Measurements from ENCODE around the gene JTB. TPM values are rescaled to one million over a fixed set of nuclear protein-coding genes. Genes with fewer than 3 reads are reported as not detected.

Gene JTB
- polyA plus RNA-seq, 2 of the 4 experiments (the other 2 are of a cell fraction), result 106 to 162 TPM

GRCh38 chr1:153945131-153945794 lies 32.2 kb downstream of the JTB start:
- ChIA-PET CTCF (interaction anchor here (0.9 to 5.8 kb wide), 26 partner anchors 8 to 412 kb away, joined by 3 to 75 read pairs (median 5); partner anchors contain the start of genes CREB3L4, CRTC2, RAB13 and SLC39A1), POLR2A (interaction anchor here (1.0 to 1.9 kb wide), 7 partner anchors 14 to 311 kb away, joined by 3 to 16 read pairs (median 3); partner anchors contain the start of genes CHTOP, CREB3L4, GATAD2B and INTS3)
- H3K4me1 ChIP-seq, result peaks cover 16% of the 10 kb centered on the region
- peak overlapping the region; percentile 98 to 99 for H3K27ac ChIP-seq
- ATAC-seq (peak; percentile 36 to 58; a peak in 4 of 6 replicates), FAIRE-seq (no peak), DNase-seq (ENCODE audit: low read depth in 1 of 2, low spot score in 1 of 2) (peak in 1 of 2 experiments; percentile 55)
- TF ChIP-seq POLR2A (IDR thresholded peaks at IDR 0.05; ENCODE audit: low read length) (no peak), TP53 (CRISPR knock-in tag; IDR thresholded peaks at IDR 0.05) (no peak), MAZ (IDR thresholded peaks at IDR 0.05; ENCODE audit: borderline replicate concordance, low read depth, low read length) (no peak), HOXB5 (CRISPR knock-in tag; IDR thresholded peaks at IDR 0.05) (no peak), RCOR1 (IDR thresholded peaks at IDR 0.05; ENCODE audit: low read depth, low read length) (no peak), CBX2 (IDR thresholded peaks at IDR 0.05; ENCODE audit: borderline replicate concordance, low read depth) (no peak), HOXB13 (CRISPR knock-in tag; IDR thresholded peaks at IDR 0.05; ENCODE audit: low read depth) (no peak), FOSB (CRISPR knock-in tag; IDR thresholded peaks at IDR 0.05) (no peak), RAD21 (conservative IDR thresholded peaks at IDR 0.05 in 1 of 2, IDR thresholded peaks at IDR 0.05 in 1 of 2) (no peak), CHD4 (IDR thresholded peaks at IDR 0.05; ENCODE audit: borderline replicate concordance) (no peak), ZC3H11A (IDR thresholded peaks at IDR 0.05) (no peak; the same call in 1 of the 2 replicates), NPAS2 (CRISPR knock-in tag; IDR thresholded peaks at IDR 0.05; ENCODE audit: borderline replicate concordance) (no peak), MYC (IDR thresholded peaks at IDR 0.05; ENCODE audit: borderline replicate concordance, low read length) (no peak), CBX8 (IDR thresholded peaks at IDR 0.05) (no peak), EHMT2 (IDR thresholded peaks at IDR 0.05; ENCODE audit: low read depth) (no peak)
- TF ChIP-seq, protein P1, sequence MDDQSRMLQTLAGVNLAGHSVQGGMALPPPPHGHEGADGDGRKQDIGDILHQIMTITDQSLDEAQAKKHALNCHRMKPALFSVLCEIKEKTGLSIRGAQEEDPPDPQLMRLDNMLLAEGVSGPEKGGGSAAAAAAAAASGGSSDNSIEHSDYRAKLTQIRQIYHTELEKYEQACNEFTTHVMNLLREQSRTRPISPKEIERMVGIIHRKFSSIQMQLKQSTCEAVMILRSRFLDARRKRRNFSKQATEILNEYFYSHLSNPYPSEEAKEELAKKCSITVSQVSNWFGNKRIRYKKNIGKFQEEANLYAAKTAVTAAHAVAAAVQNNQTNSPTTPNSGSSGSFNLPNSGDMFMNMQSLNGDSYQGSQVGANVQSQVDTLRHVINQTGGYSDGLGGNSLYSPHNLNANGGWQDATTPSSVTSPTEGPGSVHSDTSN (IDR thresholded peaks at IDR 0.05), result no peak
- H3K4me3 ChIP-seq, result peak overlapping the region; percentile 99
- no peaks in the 10 kb centered on the region for H3K9me3 ChIP-seq
- 49% methylated on average over 11 of the region's 12 CpGs for WGBS (ENCODE audit: missing lambda C conversion rate)
- H3K4me2 ChIP-seq, result peak overlapping the region; percentile 89

GRCh38 chr1:153944827-153945117 lies 32.7 kb downstream of the JTB start:
- H3K9me3 ChIP-seq, result no peaks in the 10 kb centered on the region
- peak overlapping the region; percentile 89 for H3K4me2 ChIP-seq
- peaks cover 16% of the 10 kb centered on the region for H3K4me1 ChIP-seq
- ChIA-PET CTCF (interaction anchor here (0.9 to 5.8 kb wide), 12 partner anchors 9 to 411 kb away, joined by 3 to 75 read pairs (median 6); partner anchors contain the start of genes CREB3L4, CRTC2, RAB13 and SLC39A1), POLR2A (interaction anchor here (1.1 to 1.8 kb wide), 3 partner anchors 15 to 33 kb away, joined by 3 to 7 read pairs (median 5); partner anchors contain the start of genes GATAD2B and JTB)
- peak overlapping the region; percentile 98 to 99; a peak in 4 of 6 replicates for H3K27ac ChIP-seq
- H3K4me3 ChIP-seq, result peak overlapping the region; percentile 99
- FAIRE-seq (no peak), ATAC-seq (no peak), DNase-seq (ENCODE audit: low read depth in 1 of 2, low spot score in 1 of 2) (no peak)
- 82% methylated on average over 3 of the region's 3 CpGs for WGBS (ENCODE audit: missing lambda C conversion rate)
- TF ChIP-seq, protein P2, sequence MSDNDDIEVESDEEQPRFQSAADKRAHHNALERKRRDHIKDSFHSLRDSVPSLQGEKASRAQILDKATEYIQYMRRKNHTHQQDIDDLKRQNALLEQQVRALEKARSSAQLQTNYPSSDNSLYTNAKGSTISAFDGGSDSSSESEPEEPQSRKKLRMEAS (IDR thresholded peaks at IDR 0.05), result no peak
- TF ChIP-seq RNF2 (IDR thresholded peaks at IDR 0.05; ENCODE audit: borderline replicate concordance, low read depth), result no peak
- TF ChIP-seq JUNB (IDR thresholded peaks at IDR 0.05), result no peak
- TF ChIP-seq KDM5A (IDR thresholded peaks at IDR 0.05), result no peak
- no peak for TF ChIP-seq TP53 (CRISPR knock-in tag; IDR thresholded peaks at IDR 0.05)
- TF ChIP-seq USF2 (IDR thresholded peaks at IDR 0.05), result no peak
- TF ChIP-seq FOSB (CRISPR knock-in tag; IDR thresholded peaks at IDR 0.05), result no peak
- no peak for TF ChIP-seq RARB (CRISPR knock-in tag; IDR thresholded peaks at IDR 0.05)
- TF ChIP-seq, protein P1 (IDR thresholded peaks at IDR 0.05), result no peak
- TF ChIP-seq PHF8 (IDR thresholded peaks at IDR 0.05; ENCODE audit: borderline replicate concordance, low read depth), result no peak
- TF ChIP-seq MAFK (IDR thresholded peaks at IDR 0.05; ENCODE audit: partially characterized antibody), result no peak
- no peak for TF ChIP-seq REST (IDR thresholded peaks at IDR 0.05)
- no peak for TF ChIP-seq FOXS1 (CRISPR knock-in tag; IDR thresholded peaks at IDR 0.05)
- TF ChIP-seq, protein P3, sequence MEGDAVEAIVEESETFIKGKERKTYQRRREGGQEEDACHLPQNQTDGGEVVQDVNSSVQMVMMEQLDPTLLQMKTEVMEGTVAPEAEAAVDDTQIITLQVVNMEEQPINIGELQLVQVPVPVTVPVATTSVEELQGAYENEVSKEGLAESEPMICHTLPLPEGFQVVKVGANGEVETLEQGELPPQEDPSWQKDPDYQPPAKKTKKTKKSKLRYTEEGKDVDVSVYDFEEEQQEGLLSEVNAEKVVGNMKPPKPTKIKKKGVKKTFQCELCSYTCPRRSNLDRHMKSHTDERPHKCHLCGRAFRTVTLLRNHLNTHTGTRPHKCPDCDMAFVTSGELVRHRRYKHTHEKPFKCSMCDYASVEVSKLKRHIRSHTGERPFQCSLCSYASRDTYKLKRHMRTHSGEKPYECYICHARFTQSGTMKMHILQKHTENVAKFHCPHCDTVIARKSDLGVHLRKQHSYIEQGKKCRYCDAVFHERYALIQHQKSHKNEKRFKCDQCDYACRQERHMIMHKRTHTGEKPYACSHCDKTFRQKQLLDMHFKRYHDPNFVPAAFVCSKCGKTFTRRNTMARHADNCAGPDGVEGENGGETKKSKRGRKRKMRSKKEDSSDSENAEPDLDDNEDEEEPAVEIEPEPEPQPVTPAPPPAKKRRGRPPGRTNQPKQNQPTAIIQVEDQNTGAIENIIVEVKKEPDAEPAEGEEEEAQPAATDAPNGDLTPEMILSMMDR (IDR thresholded peaks at IDR 0.05), result no peak
- TF ChIP-seq ZNF302 (CRISPR knock-in tag; IDR thresholded peaks at IDR 0.05), result no peak
- no peak for TF ChIP-seq CBX8 (IDR thresholded peaks at IDR 0.05)
